ENCODE results near the gene GRIK2. TPM values are rescaled to one million over a fixed set of nuclear protein-coding genes. Genes with fewer than 3 reads are reported as not detected.

GRIK2 gene
- total RNA-seq, 1 donor from 2014 or later: 95.5 TPM

- TF ChIP-seq CTCF (IDR thresholded peaks at IDR 0.05; ENCODE audit: partially characterized antibody, unreplicated experiment): no peak
- peaks cover 15% of the 10 kb centered on the region for H3K4me1 Mint-ChIP-seq (ENCODE audit: low read depth, unreplicated experiment)
Observed at GRCh38 chr6:101458336-101458735, 64.8 kb downstream of the GRIK2 start.

GRCh38 chr6:101458826-101459225, 65.3 kb downstream of the GRIK2 start:
- Mint-ChIP-seq H3K27me3 (ENCODE audit: unreplicated experiment) (peaks cover 2% of the 10 kb centered on the region), H3K36me3 (ENCODE audit: unreplicated experiment) (no peaks in the 10 kb centered on the region), H3K4me3 (ENCODE audit: unreplicated experiment) (no peak overlapping the region), H3K4me1 (ENCODE audit: low read depth, unreplicated experiment) (peaks cover 15% of the 10 kb centered on the region), H3K9me3 (ENCODE audit: unreplicated experiment) (peaks cover 4% of the 10 kb centered on the region), H3K27ac (ENCODE audit: unreplicated experiment) (no peak overlapping the region)
- no peak for DNase-seq
- TF ChIP-seq CTCF (IDR thresholded peaks at IDR 0.05; ENCODE audit: partially characterized antibody, unreplicated experiment): no peak

More at GRCh38 chr6:101458336-101458735, 64.8 kb downstream of the GRIK2 start:
- DNase-seq: no peak
- Mint-ChIP-seq H3K27ac (ENCODE audit: unreplicated experiment) (no peak overlapping the region), H3K9me3 (ENCODE audit: unreplicated experiment) (peaks cover 4% of the 10 kb centered on the region), H3K36me3 (ENCODE audit: unreplicated experiment) (no peaks in the 10 kb centered on the region), H3K4me3 (ENCODE audit: unreplicated experiment) (no peak overlapping the region), H3K27me3 (ENCODE audit: unreplicated experiment) (peaks cover 2% of the 10 kb centered on the region)

GRCh38 chr6:101462576-101462975, 69.1 kb downstream of the GRIK2 start:
- no peak for DNase-seq
- Mint-ChIP-seq H3K4me1 (ENCODE audit: low read depth, unreplicated experiment) (peaks cover 8% of the 10 kb centered on the region), H3K36me3 (ENCODE audit: unreplicated experiment) (no peaks in the 10 kb centered on the region), H3K27me3 (ENCODE audit: unreplicated experiment) (peaks cover 2% of the 10 kb centered on the region), H3K4me3 (ENCODE audit: unreplicated experiment) (no peak overlapping the region), H3K27ac (ENCODE audit: unreplicated experiment) (no peak overlapping the region), H3K9me3 (ENCODE audit: unreplicated experiment) (peaks cover 4% of the 10 kb centered on the region)
- TF ChIP-seq CTCF (IDR thresholded peaks at IDR 0.05; ENCODE audit: partially characterized antibody, unreplicated experiment): no peak

- no peak for TF ChIP-seq CTCF (IDR thresholded peaks at IDR 0.05; ENCODE audit: partially characterized antibody, unreplicated experiment)
- Mint-ChIP-seq H3K27ac (ENCODE audit: unreplicated experiment) (no peak overlapping the region), H3K4me1 (ENCODE audit: low read depth, unreplicated experiment) (peaks cover 8% of the 10 kb centered on the region), H3K9me3 (ENCODE audit: unreplicated experiment) (peaks cover 1% of the 10 kb centered on the region), H3K36me3 (ENCODE audit: unreplicated experiment) (no peaks in the 10 kb centered on the region), H3K27me3 (ENCODE audit: unreplicated experiment) (peaks cover 2% of the 10 kb centered on the region), H3K4me3 (ENCODE audit: unreplicated experiment) (no peak overlapping the region)
- no peak for DNase-seq
Observed at GRCh38 chr6:101465863-101466262, 72.4 kb downstream of the GRIK2 start.

- Mint-ChIP-seq H3K36me3 (ENCODE audit: unreplicated experiment) (no peaks in the 10 kb centered on the region), H3K9me3 (ENCODE audit: unreplicated experiment) (no peaks in the 10 kb centered on the region), H3K27ac (ENCODE audit: unreplicated experiment) (peak overlapping the region; percentile 10), H3K27me3 (ENCODE audit: unreplicated experiment) (no peaks in the 10 kb centered on the region), H3K4me3 (ENCODE audit: unreplicated experiment) (no peak overlapping the region), H3K4me1 (ENCODE audit: low read depth, unreplicated experiment) (peaks cover 25% of the 10 kb centered on the region)
- no peak for DNase-seq
- no peak for TF ChIP-seq CTCF (IDR thresholded peaks at IDR 0.05; ENCODE audit: partially characterized antibody, unreplicated experiment)
Observed at GRCh38 chr6:101477436-101477835, 83.9 kb downstream of the GRIK2 start.
